ENCODE results near the gene CEP85. TPM values are rescaled to one million over a fixed set of nuclear protein-coding genes. Genes with fewer than 3 reads are reported as not detected.
"Not testable (repeated sequence)": the region's sequence is repeated elsewhere in the genome, so short reads cannot be mapped to it uniquely, and the experiment has no call there.

CEP85 gene
- total RNA-seq, 1 experiment from 2014 or later = 19.7 TPM

GRCh38 chr1:26225033-26225831, 8.8 kb upstream of the CEP85 start:
- Mint-ChIP-seq H3K36me3 (ENCODE audit: insufficient read depth, unreplicated experiment) (no peaks in the 10 kb centered on the region), H3K4me3 (ENCODE audit: unreplicated experiment) (peak overlapping the region; percentile 62), H3K4me1 (ENCODE audit: low read depth, unreplicated experiment) (no peaks in the 10 kb centered on the region), H3K27ac (ENCODE audit: unreplicated experiment) (peak overlapping the region; percentile 2), H3K9me3 (ENCODE audit: unreplicated experiment) (no peaks in the 10 kb centered on the region), H3K27me3 (ENCODE audit: insufficient read depth, unreplicated experiment) (no peaks in the 10 kb centered on the region)
- CTCF ChIA-PET = interaction anchor here (0.5 to 1.4 kb wide), 4 partner anchors 8 to 228 kb away, joined by 5 to 8 read pairs (median 6); partner anchors contain the start of gene CEP85
- H3K9me3 ChIP-seq = no peaks in the 10 kb centered on the region
- intact Hi-C loops (cut with micrococcal nuclease; ENCODE audit: unreplicated experiment) = no loop called here
- peak; percentile 67 to 87 for DNase-seq
- no peak for TF ChIP-seq CTCF (IDR thresholded peaks at IDR 0.05; ENCODE audit: insufficient read depth in 1 of 2, low read depth in 1 of 2, low read length in 1 of 2, severe bottlenecking in 1 of 2, unreplicated experiment in 1 of 2)
- no TSS peak for BruUV-seq (replicated peaks)
- no peaks in the 10 kb centered on the region for H3K36me3 ChIP-seq (ENCODE audit: control insufficient read depth, insufficient read depth, low read length)
- no peaks in the 10 kb centered on the region for H3K4me1 ChIP-seq
- POLR2A ChIA-PET = no interaction called here
- peak overlapping the region; percentile 29 for H3K4me3 ChIP-seq (ENCODE audit: low read depth, low read length)
- no peaks in the 10 kb centered on the region for H3K27me3 ChIP-seq (replicated peaks; ENCODE audit: control insufficient read depth, insufficient read depth, low read length)

- H3K27me3 ChIP-seq (replicated peaks; ENCODE audit: control insufficient read depth, insufficient read depth, low read length); H3K4me1 ChIP-seq; BruUV-seq (replicated peaks); H3K9me3 ChIP-seq; H3K4me1 Mint-ChIP-seq (ENCODE audit: low read depth, unreplicated experiment); H3K36me3 ChIP-seq (ENCODE audit: control insufficient read depth, insufficient read depth, low read length); H3K4me3 Mint-ChIP-seq (ENCODE audit: unreplicated experiment); DNase-seq; H3K27ac Mint-ChIP-seq (ENCODE audit: unreplicated experiment); H3K4me3 ChIP-seq (ENCODE audit: low read depth, low read length); H3K27me3 Mint-ChIP-seq (ENCODE audit: insufficient read depth, unreplicated experiment); H3K9me3 Mint-ChIP-seq (ENCODE audit: unreplicated experiment); POLR2A ChIA-PET: not testable (repeated sequence)
- intact Hi-C loops (cut with micrococcal nuclease; ENCODE audit: unreplicated experiment) = loop anchor here (5.0 kb wide), 1 partner anchor 38 kb away; the partner anchor contains the start of gene CATSPER4
- CTCF ChIA-PET = interaction anchor here (0.5 kb wide), 1 partner anchor 402 kb away, joined by 4 read pairs; no protein-coding TSS in a partner anchor
- H3K36me3 Mint-ChIP-seq (ENCODE audit: insufficient read depth, unreplicated experiment) = peaks cover 13% of the 10 kb centered on the region
Observed at GRCh38 chr1:26230682-26231081, 3.3 kb upstream of the CEP85 start.

DNA sequence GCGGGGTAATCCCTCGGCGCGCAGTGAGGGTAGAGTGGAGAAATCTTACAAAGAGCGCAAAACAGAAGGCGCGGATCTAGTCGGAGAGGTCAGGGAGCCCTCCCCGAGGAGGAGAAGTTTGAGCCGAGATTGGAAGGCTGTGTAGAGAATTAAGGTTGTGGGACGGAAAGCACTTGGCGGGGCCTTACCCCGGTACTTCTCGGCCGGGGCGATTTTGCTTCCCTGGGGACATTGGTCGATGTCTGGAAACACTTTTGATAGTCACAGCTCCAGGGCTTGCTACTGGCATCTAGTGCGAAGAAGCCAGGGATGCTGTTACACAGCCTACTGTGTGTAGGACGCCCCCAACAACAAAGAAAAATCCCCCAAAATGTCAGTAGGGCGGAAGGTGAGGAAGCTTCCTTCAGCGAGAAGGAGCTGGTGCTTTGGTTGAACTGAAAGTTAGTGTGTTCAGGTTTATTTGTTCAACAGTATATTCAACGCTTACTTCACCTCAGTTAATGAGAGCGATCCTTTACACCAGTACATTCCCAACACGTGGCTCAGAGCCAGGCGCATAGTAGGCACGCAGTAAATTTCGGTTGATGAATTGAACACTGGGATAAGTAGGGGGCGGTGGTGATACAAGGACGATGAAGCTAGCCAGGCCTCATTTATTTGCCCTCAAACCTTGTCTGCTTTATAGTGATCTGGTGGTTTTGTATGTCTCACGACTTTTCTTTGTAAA, 807 bp downstream of the CEP85 start:
- Histone ChIP-seq H3K4me3 (ENCODE audit: low read depth, low read length) (peak overlapping the region; percentile 95), H3K9me3 (no peaks in the 10 kb centered on the region), H3K36me3 (ENCODE audit: control insufficient read depth, insufficient read depth, low read length) (no peaks in the 10 kb centered on the region), H3K27me3 (replicated peaks; ENCODE audit: control insufficient read depth, insufficient read depth, low read length) (no peaks in the 10 kb centered on the region), H3K4me1 (peaks cover 7% of the 10 kb centered on the region)
- Mint-ChIP-seq H3K36me3 (ENCODE audit: insufficient read depth, unreplicated experiment) (peaks cover 13% of the 10 kb centered on the region), H3K4me3 (ENCODE audit: unreplicated experiment) (peak overlapping the region; percentile 88), H3K27me3 (ENCODE audit: insufficient read depth, unreplicated experiment) (no peaks in the 10 kb centered on the region), H3K27ac (ENCODE audit: unreplicated experiment) (peak overlapping the region; percentile 89), H3K9me3 (ENCODE audit: unreplicated experiment) (no peaks in the 10 kb centered on the region), H3K4me1 (ENCODE audit: low read depth, unreplicated experiment) (peaks cover 23% of the 10 kb centered on the region)
- DNase-seq = peak in 1 of 2 experiments; percentile 18
- intact Hi-C loops (cut with micrococcal nuclease; ENCODE audit: unreplicated experiment) = loop anchor here (1.0 to 5.0 kb wide), 3 partner anchors 43 to 66 kb away; partner anchors contain the start of genes CATSPER4 and ZNF593
- CTCF ChIA-PET = interaction anchor here (0.6 to 3.7 kb wide), 27 partner anchors 10 to 920 kb away, joined by 3 to 58 read pairs (median 4); partner anchors contain the start of genes C1orf232, CATSPER4, CNKSR1 and CRYBG2
- POLR2A ChIA-PET = interaction anchor here (0.6 to 1.4 kb wide), 6 partner anchors 27 to 65 kb away, joined by 3 to 10 read pairs (median 4); partner anchors contain the start of genes CNKSR1 and ZNF593
- no TSS peak for BruUV-seq (replicated peaks)
- no peak for TF ChIP-seq CTCF (IDR thresholded peaks at IDR 0.05; ENCODE audit: insufficient read depth in 1 of 2, low read depth in 1 of 2, low read length in 1 of 2, severe bottlenecking in 1 of 2, unreplicated experiment in 1 of 2)

Measured in Caco-2 (cell line).